H1 (cell line): ENCODE data around the gene AKAP9.

Source experiments
- CTCF ChIP-seq, 3 experiments: IDR thresholded peaks; 1 replicate in 2 of 3; 2 replicates in 1 of 3; pipeline versions ENCODE4 v1.5.1 to v1.6.1; 2011; ENCODE audit warnings: low read length in 3 of 3, mild to moderate bottlenecking in 3 of 3, inconsistent platforms in 2 of 3, low read depth in 1 of 3, moderate library complexity in 1 of 3; ENCODE audit not compliant: insufficient read depth in 1 of 3; ENCODE audit errors: control extremely low read depth in 1 of 3
- TEAD4 ChIP-seq: IDR thresholded peaks from 2 replicates; pipeline ENCODE4 v1.6.1; 2012; ENCODE audit warnings: low read depth, low read length, inconsistent platforms, mixed read lengths

- TF ChIP-seq CTCF (IDR thresholded peaks at IDR 0.05; ENCODE audit: control extremely low read depth in 1 of 3, insufficient read depth in 1 of 3, low read depth in 1 of 3, low read length in 3 of 3) (no peak), TEAD4 (no peak)
Measured at GRCh38 chr7:91999631-92000565, 59.2 kb downstream of the AKAP9 start.
